NB4 (cell line): ENCODE results near the gene RHAG.

Source experiments
- POLR2A ChIP-seq: IDR thresholded peaks from 2 replicates; pipeline ENCODE4 v1.6.1; 2011; ENCODE audit warnings: mild to moderate bottlenecking; ENCODE audit not compliant: insufficient read length; ENCODE audit errors: extremely low read depth
- TF ChIP-seq, protein P1 (sequence below): IDR thresholded peaks from one replicate; pipeline ENCODE4 v1.5.1; 2012; ENCODE audit warnings: low read depth, low read length

DNA sequence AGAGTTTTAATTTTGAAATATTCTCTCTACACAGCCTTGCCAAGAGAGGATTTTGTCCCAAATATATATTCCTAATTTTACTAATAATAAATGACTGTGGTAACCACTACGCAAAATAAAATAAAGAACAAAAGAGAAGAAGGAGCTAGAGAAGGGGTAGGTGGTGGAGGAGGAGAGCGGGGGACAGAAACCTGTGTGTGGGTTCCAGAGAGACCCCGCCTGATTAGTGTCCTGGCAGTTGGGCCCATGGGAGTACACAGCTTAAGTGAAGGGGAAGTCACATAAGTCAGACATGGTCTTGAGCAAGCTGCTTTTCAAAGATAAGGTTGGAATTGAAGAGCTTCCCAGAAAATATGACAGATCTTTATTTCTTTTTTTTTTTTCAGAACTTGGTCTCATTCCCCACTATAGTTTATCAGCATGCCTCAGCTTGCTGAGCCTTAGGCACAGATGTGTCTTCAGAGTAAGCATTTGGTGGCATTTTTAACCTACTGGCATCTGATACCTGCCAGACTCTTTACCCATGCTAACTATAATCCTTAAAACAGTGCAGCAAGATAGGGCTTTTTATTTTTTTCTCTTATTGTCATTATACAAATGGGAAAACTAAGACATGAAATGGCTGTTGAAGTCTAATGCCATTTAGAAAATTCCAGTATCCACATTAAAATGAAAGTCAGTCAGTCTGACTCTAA, 9.6 kb upstream of the RHAG start:
- TF ChIP-seq, protein P1, sequence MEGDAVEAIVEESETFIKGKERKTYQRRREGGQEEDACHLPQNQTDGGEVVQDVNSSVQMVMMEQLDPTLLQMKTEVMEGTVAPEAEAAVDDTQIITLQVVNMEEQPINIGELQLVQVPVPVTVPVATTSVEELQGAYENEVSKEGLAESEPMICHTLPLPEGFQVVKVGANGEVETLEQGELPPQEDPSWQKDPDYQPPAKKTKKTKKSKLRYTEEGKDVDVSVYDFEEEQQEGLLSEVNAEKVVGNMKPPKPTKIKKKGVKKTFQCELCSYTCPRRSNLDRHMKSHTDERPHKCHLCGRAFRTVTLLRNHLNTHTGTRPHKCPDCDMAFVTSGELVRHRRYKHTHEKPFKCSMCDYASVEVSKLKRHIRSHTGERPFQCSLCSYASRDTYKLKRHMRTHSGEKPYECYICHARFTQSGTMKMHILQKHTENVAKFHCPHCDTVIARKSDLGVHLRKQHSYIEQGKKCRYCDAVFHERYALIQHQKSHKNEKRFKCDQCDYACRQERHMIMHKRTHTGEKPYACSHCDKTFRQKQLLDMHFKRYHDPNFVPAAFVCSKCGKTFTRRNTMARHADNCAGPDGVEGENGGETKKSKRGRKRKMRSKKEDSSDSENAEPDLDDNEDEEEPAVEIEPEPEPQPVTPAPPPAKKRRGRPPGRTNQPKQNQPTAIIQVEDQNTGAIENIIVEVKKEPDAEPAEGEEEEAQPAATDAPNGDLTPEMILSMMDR, result no peak
- no peak for TF ChIP-seq POLR2A
